ENCODE measurements around the gene DAB1. TPM values are rescaled to one million over a fixed set of nuclear protein-coding genes. Genes with fewer than 3 reads are reported as not detected.

DAB1 gene
- total RNA-seq, 1 donor from 2014 or later: 19.1 TPM

DNA sequence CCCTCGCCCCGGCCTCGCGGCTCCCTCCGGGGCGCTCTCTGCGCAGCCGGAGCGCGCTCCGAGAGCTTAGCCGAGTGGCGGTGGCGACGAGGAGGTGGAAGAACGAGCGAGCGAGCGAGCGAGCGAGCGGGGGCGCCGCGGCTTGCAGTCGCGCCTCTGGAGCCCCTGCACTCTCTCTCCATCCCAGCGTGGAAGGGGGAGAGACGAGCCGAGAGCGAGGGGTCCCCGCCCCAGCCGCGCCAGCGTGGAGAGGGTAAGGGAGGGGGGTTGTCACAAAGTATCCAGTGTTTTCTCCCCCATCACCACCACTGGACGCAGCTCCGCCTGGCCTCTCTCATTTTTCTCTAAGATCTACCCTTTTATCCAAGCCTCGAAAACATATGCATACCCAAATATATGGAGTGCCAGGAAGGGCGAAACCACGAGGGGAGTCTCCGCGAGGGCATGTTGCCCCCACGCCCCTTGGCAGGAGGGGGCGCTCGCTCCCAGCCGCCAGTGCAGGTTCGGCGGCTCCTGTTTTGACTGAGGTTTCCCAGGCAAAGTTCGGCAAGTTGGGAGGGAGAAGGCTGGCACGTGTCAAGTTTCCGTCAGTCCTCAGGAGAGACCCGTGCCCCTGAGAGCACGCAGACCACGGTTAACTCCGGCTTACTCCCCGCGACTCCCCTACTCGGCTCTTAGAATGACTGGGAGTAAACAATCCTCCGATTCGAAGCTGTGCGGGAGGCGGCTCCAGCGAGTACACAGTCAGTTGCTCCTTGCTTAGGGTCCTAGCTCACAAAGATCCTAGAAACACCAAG lies 569 bp upstream of the DAB1 start:
- peak overlapping the region; percentile 92 for H3K4me3 Mint-ChIP-seq (ENCODE audit: unreplicated experiment)
- H3K27me3 Mint-ChIP-seq (ENCODE audit: unreplicated experiment): no peaks in the 10 kb centered on the region
- H3K4me1 Mint-ChIP-seq (ENCODE audit: unreplicated experiment): peaks cover 8% of the 10 kb centered on the region
- TF ChIP-seq, protein P1, sequence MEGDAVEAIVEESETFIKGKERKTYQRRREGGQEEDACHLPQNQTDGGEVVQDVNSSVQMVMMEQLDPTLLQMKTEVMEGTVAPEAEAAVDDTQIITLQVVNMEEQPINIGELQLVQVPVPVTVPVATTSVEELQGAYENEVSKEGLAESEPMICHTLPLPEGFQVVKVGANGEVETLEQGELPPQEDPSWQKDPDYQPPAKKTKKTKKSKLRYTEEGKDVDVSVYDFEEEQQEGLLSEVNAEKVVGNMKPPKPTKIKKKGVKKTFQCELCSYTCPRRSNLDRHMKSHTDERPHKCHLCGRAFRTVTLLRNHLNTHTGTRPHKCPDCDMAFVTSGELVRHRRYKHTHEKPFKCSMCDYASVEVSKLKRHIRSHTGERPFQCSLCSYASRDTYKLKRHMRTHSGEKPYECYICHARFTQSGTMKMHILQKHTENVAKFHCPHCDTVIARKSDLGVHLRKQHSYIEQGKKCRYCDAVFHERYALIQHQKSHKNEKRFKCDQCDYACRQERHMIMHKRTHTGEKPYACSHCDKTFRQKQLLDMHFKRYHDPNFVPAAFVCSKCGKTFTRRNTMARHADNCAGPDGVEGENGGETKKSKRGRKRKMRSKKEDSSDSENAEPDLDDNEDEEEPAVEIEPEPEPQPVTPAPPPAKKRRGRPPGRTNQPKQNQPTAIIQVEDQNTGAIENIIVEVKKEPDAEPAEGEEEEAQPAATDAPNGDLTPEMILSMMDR (IDR thresholded peaks at IDR 0.05; ENCODE audit: unreplicated experiment): peak; percentile 83
- H3K27ac Mint-ChIP-seq (ENCODE audit: unreplicated experiment): peak overlapping the region; percentile 26
- H3K9me3 Mint-ChIP-seq (ENCODE audit: unreplicated experiment): no peaks in the 10 kb centered on the region
- no peaks in the 10 kb centered on the region for H3K36me3 Mint-ChIP-seq (ENCODE audit: low read depth, unreplicated experiment)
- peak; percentile 86 for DNase-seq (ENCODE audit: low spot score)

DNA sequence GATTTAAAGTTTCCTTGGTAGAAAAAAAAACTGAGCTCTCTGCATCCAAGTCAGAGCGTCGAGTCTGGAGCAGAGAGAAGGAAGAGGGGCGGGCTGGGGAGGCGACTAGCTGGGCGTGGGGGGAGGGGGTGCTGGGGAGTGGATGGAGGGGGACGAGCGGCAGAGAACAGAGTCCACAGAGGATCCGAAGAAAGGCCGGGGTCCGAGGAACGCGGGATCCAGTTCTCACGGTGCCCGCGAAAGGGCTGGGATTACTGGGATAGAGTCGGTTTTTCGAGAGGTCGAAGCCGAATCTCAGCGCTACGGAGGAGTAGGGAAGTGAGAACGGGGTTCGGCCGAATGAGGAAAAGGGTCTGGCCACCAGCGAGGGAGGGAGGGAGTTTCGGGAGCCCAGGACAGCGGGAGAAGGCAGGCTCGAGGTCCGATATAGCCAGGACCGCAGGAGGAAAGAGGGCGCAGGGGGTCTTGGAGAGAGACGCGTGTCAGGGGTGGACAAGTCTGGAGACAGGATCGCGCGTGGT lies 665 bp downstream of the DAB1 start:
- no peaks in the 10 kb centered on the region for H3K27me3 Mint-ChIP-seq (ENCODE audit: unreplicated experiment)
- TF ChIP-seq, protein P1 (IDR thresholded peaks at IDR 0.05; ENCODE audit: unreplicated experiment): no peak
- H3K27ac Mint-ChIP-seq (ENCODE audit: unreplicated experiment): peak overlapping the region; percentile 24
- no peaks in the 10 kb centered on the region for H3K9me3 Mint-ChIP-seq (ENCODE audit: unreplicated experiment)
- no peaks in the 10 kb centered on the region for H3K36me3 Mint-ChIP-seq (ENCODE audit: low read depth, unreplicated experiment)
- peak; percentile 31 for DNase-seq (ENCODE audit: low spot score)
- peaks cover 8% of the 10 kb centered on the region for H3K4me1 Mint-ChIP-seq (ENCODE audit: unreplicated experiment)
- peak overlapping the region; percentile 99 for H3K4me3 Mint-ChIP-seq (ENCODE audit: unreplicated experiment)

DNA sequence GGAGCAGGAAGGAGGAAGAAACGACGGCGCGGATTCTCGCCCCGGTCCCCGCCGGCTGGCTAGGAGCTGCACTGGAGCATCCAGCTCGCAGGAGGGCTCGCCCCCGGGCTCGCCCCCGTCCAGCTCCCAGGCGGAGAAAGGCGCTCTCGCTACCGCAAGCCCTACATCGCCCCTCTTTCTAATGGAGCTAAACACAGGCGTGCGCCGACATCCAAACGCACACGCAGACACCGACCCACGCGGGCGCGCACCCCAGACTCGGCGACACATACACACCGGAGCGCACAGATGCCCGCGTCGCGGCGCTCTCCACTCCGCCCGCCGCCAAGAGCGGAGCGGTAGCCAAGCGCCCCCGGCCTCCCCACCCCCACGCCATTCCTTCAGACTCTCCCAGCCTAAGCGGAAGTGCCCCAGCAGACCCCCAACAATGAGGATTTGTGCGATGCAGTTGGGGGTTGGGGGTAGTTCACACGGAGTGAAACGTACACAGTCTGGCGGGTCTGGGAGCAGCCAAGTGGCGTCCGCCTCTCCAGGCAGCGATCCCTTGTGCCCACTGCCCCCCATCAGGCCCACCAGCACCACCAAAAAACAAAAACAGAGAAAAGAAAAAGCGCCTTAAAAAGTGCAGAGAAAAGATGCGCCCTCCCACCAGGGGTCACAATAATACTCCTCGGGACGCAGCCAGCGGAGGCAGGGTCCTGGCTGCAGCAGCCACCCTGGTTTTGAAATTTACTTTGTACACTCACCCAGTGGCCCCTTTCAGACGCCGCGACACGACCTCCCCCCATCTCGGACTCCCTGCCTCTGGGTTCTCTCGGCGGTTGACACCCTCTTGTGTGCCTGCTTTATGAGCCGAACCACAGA lies 1.4 kb downstream of the DAB1 start:
- Mint-ChIP-seq H3K4me3 (ENCODE audit: unreplicated experiment) (peak overlapping the region; percentile 99), H3K4me1 (ENCODE audit: unreplicated experiment) (peaks cover 8% of the 10 kb centered on the region), H3K27ac (ENCODE audit: unreplicated experiment) (peak overlapping the region; percentile 90), H3K36me3 (ENCODE audit: low read depth, unreplicated experiment) (no peaks in the 10 kb centered on the region), H3K9me3 (ENCODE audit: unreplicated experiment) (no peaks in the 10 kb centered on the region), H3K27me3 (ENCODE audit: unreplicated experiment) (no peaks in the 10 kb centered on the region)
- TF ChIP-seq, protein P1 (IDR thresholded peaks at IDR 0.05; ENCODE audit: unreplicated experiment): no peak
- peak; percentile 67 for DNase-seq (ENCODE audit: low spot score)

DNA sequence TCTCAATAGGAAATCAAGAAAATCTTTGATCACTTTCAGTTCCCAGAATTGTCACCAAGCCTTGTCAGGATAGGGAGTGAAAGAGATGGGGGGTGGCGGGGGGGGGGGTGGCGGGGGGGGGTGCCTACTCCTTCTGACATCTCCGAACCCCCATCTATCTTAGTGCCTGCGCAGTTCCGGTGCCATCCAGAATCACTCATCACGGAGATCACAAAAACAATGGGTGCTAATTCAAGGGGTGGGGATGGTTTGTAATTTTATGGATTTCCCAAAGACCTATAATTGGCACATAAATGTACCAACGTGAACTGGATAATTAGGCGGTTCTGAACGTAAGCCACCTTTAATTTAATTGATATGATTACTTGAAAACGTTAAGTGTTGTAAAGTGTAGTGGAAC lies 2.1 kb downstream of the DAB1 start:
- TF ChIP-seq, protein P1 (IDR thresholded peaks at IDR 0.05; ENCODE audit: unreplicated experiment): no peak
- H3K27me3 Mint-ChIP-seq (ENCODE audit: unreplicated experiment): no peaks in the 10 kb centered on the region

More for the DNA sequence above, 2.1 kb downstream of the DAB1 start:
- H3K4me1 Mint-ChIP-seq (ENCODE audit: unreplicated experiment): peaks cover 8% of the 10 kb centered on the region
- no peaks in the 10 kb centered on the region for H3K36me3 Mint-ChIP-seq (ENCODE audit: low read depth, unreplicated experiment)
- H3K9me3 Mint-ChIP-seq (ENCODE audit: unreplicated experiment): no peaks in the 10 kb centered on the region
- peak overlapping the region; percentile 7 for H3K27ac Mint-ChIP-seq (ENCODE audit: unreplicated experiment)
- H3K4me3 Mint-ChIP-seq (ENCODE audit: unreplicated experiment): peak overlapping the region; percentile 99
- no peak for DNase-seq (ENCODE audit: low spot score)

Measured in endothelial cell (in vitro differentiated cells).